ACC112 (cell line): Measurements from ENCODE around the gene C22orf42.
"Not testable (repeated sequence)": the region's sequence is repeated elsewhere in the genome, so short reads cannot be mapped to it uniquely, and the experiment has no call there.

Source experiments
- H2AFZ ChIP-seq: fragments of 200-600 bp; sonication (generic); one replicate; pipeline ENCODE4 v1.6.0; 2017; ENCODE audit warnings: antibody characterized with exemption, low read length; ENCODE audit not compliant: unreplicated experiment
- H3K27ac ChIP-seq: fragments of 200-600 bp; sonication (generic); 2 replicates; pipeline ENCODE4 v1.5.1; 2014; ENCODE audit warnings: low read depth, mild to moderate bottlenecking, antibody characterized with exemption, low read length, moderate library complexity
- H3K27me3 ChIP-seq: fragments of 200-600 bp; sonication (generic); 2 replicates; pipeline ENCODE4 v1.6.1; 2014; ENCODE audit warnings: mild to moderate bottlenecking, antibody characterized with exemption, low read length, moderate library complexity, mixed read lengths; ENCODE audit not compliant: insufficient read depth
- H3K36me3 ChIP-seq: fragments of 200-600 bp; sonication (generic); 2 replicates; pipeline ENCODE4 v1.6.1; 2016; ENCODE audit warnings: mild to moderate bottlenecking, antibody characterized with exemption, low read length, moderate library complexity, mixed read lengths; ENCODE audit not compliant: insufficient read depth
- H3K4me1 ChIP-seq: fragments of 200-600 bp; sonication (generic); one replicate; pipeline ENCODE4 v1.6.1; 2016; ENCODE audit warnings: low read length, mixed read lengths; ENCODE audit not compliant: insufficient read depth, unreplicated experiment, control insufficient read depth
- H3K4me3 ChIP-seq: fragments of 200-600 bp; sonication (generic); 2 replicates; pipeline ENCODE4 v1.5.1; 2014; ENCODE audit warnings: mild to moderate bottlenecking, low read depth, low read length
- H3K79me2 ChIP-seq: fragments of 200-600 bp; sonication (generic); one replicate; pipeline ENCODE4 v1.6.0; 2016; ENCODE audit warnings: low read length; ENCODE audit not compliant: control insufficient read depth, unreplicated experiment, insufficient read depth

C22orf42 gene

GRCh38 chr22:32150647-32151046 is 8.5 kb downstream of the C22orf42 start:
- not testable (repeated sequence) for H3K4me3 ChIP-seq, H3K36me3 ChIP-seq, H3K79me2 ChIP-seq, H3K27me3 ChIP-seq, H3K27ac ChIP-seq, H3K4me1 ChIP-seq, H2AFZ ChIP-seq

DNA sequence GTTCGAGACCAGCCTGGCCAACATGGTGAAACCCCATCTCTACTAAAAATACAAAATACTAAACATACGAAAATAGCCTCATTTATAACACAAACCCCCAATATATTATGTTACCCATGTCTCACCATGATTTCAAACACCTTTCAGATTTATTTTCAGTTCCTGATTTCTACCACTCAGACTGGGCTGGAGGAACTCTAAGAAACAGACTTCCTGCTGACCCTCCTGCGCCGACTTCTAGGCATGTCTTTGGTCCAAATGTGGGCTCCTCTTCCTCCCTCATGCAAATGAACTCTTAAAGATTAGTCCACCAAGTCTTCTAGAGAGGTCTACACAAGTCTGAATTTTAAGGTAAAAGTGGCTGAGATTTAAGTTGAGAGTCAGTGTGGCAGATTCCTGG is 10.7 kb downstream of the C22orf42 start:
- not testable (repeated sequence) for H3K36me3 ChIP-seq, H3K27ac ChIP-seq, H3K4me3 ChIP-seq, H3K27me3 ChIP-seq, H3K4me1 ChIP-seq, H2AFZ ChIP-seq, H3K79me2 ChIP-seq

DNA sequence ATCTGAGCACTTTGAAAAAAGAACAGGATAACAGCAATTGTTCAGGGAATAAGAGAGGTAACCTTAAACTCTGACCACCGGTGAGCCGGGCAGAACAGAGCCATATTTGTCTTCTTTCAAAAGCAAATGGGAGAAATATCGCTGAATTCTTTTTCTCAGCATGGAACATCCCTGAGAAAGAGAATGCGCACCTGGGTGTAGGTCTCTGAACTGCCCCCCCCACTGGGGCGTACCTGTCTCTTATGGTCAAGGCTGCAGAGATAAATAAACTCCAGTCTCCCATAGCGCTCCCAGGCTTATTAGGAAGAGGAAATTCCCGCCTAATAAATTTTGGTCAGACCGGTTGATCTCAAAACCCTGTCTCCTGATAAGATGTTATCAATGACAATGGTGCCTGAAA is 12.0 kb downstream of the C22orf42 start:
- H3K79me2 ChIP-seq, H3K36me3 ChIP-seq: not testable (repeated sequence)

DNA sequence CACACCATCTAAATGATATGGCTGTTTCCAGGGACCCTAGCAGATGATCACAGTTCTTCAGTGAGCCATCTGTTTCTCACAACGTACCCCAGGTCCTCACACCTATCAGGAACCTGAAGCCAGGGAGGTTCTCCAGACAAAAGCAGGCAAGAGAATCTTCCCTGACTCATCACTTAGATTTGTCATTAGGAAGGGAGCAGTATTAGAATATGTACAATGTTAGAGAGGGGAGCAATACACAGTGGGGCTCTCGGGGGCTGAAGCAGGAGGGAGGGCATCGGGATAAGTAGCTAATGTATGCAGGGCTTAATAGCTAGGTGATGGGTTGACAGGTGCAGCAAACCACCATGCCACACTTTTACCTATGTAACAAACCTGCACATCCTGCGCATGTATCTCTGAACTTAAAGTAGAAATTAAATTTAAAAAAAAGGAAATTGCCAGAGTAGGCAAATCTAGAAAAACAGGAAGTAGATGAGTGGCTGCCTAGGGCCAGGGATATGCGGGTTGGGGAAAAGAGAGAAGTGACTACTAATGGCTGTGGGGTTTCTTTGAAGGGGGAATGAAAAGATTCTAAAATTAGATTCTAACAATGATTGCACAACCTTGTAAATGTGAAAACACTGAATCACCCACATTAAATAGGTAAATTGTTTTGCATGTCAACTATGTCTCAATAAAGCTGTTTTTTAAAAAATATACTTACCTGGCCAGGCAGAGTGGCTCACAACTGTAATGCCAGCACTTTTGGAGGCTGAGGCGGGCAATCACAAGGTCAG is 14.4 kb downstream of the C22orf42 start:
- no peak overlapping the region for H3K27ac ChIP-seq
- H3K27me3 ChIP-seq, result no peaks in the 10 kb centered on the region
- H3K4me1 ChIP-seq, result no peaks in the 10 kb centered on the region
- H3K36me3 ChIP-seq, result no peaks in the 10 kb centered on the region
- no peak overlapping the region for H3K4me3 ChIP-seq
- H3K79me2 ChIP-seq, result no peaks in the 10 kb centered on the region
- H2AFZ ChIP-seq, result no peak overlapping the region

More for the DNA sequence above, 12.0 kb downstream of the C22orf42 start:
- H2AFZ ChIP-seq, H3K27ac ChIP-seq, H3K4me1 ChIP-seq, H3K4me3 ChIP-seq, H3K27me3 ChIP-seq: not testable (repeated sequence)

GRCh38 chr22:32142600-32142999 is 16.5 kb downstream of the C22orf42 start:
- Histone ChIP-seq H3K4me1 (no peaks in the 10 kb centered on the region), H3K36me3 (no peaks in the 10 kb centered on the region), H3K4me3 (no peak overlapping the region), H2AFZ (no peak overlapping the region), H3K27me3 (no peaks in the 10 kb centered on the region), H3K79me2 (no peaks in the 10 kb centered on the region), H3K27ac (no peak overlapping the region)

GRCh38 chr22:32140688-32141087 is 18.4 kb downstream of the C22orf42 start:
- not testable (repeated sequence) for H3K4me3 ChIP-seq, H3K27me3 ChIP-seq, H2AFZ ChIP-seq, H3K4me1 ChIP-seq, H3K27ac ChIP-seq, H3K36me3 ChIP-seq, H3K79me2 ChIP-seq

- H3K27me3 ChIP-seq, H2AFZ ChIP-seq, H3K4me1 ChIP-seq, H3K36me3 ChIP-seq, H3K79me2 ChIP-seq, H3K27ac ChIP-seq: not testable (repeated sequence)
- peak overlapping the region; percentile 76 for H3K4me3 ChIP-seq
These were observed 20.5 kb downstream of the C22orf42 start for GRCh38 chr22:32138576-32138975.

DNA sequence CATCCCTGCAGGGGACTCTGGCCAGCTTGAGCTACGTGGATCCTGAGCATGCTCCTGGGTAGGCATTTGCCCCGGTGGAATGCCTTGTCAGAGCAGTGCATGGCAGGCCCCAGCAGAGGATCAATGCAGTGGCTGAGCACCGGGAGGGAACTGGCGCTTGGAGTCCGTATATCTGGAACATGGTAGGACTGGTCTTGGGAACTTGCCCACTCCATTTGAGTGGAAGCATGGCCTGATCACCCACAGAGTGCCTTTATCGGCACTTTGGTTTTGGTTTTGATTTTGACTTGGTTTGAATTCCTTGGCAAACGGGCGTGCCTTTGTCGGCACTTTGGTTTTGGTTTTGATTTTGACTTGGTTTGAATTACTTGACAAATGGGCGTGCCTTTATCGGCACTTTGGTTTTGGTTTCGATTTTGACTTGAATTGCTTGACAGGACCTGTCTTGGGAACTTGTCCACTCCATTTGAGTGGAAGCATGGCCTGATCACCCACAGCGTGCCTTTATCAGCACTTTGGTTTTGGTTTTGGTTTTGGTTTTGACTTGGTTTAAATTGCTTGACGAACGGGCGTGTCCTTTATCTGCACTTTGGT is 21.3 kb downstream of the C22orf42 start:
- not testable (repeated sequence) for H3K36me3 ChIP-seq, H3K27ac ChIP-seq, H3K27me3 ChIP-seq, H3K4me1 ChIP-seq, H3K79me2 ChIP-seq
- Histone ChIP-seq H3K4me3 (peak overlapping the region; percentile 76), H2AFZ (peak overlapping the region; percentile 89)

DNA sequence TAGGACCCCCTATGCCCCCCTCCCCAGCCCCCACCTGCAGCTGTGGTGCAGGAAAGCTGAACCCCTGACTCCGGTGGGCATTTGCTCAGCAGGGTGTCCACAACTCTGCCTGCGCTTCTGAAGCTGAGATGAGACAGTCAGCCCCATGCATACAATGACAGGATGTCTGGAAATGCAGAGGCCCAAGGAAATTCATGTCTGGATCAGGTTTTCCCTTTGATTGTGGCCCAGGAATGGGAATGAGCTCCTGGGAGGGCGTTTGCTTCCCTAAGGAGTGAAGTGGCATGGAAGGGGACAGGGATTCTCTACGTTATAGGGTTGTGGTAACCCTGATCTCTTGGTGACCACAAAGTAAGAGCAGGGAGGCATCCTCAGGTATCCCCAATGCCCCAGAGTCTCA is 22.2 kb downstream of the C22orf42 start:
- H2AFZ ChIP-seq, H3K27ac ChIP-seq: not testable (repeated sequence)

DNA sequence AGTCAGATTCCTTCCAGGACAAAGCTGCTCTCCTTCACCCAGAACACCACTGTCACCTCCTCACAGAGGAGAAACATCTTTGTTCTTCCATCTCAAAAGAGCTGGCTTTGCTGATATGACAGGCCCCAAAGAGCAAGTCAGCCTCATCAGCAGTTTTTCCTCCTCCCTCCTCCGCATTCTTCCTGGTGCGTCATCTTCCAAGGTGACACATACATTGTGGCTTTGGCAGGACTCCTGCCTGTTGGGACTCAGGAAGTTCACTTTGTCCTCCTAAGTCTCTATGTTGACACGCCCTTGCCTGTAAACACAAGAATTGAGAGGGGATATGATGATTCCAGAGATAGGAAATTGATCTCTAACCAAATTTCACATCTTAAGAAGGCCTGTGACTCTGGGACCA is 23.1 kb downstream of the C22orf42 start:
- H3K4me1 ChIP-seq, H3K27me3 ChIP-seq, H3K4me3 ChIP-seq, H3K79me2 ChIP-seq, H3K36me3 ChIP-seq, H3K27ac ChIP-seq: not testable (repeated sequence)
- peak overlapping the region; percentile 25 for H2AFZ ChIP-seq

More for the DNA sequence above, 22.2 kb downstream of the C22orf42 start:
- H3K4me1 ChIP-seq, H3K27me3 ChIP-seq, H3K4me3 ChIP-seq, H3K79me2 ChIP-seq, H3K36me3 ChIP-seq: not testable (repeated sequence)

DNA sequence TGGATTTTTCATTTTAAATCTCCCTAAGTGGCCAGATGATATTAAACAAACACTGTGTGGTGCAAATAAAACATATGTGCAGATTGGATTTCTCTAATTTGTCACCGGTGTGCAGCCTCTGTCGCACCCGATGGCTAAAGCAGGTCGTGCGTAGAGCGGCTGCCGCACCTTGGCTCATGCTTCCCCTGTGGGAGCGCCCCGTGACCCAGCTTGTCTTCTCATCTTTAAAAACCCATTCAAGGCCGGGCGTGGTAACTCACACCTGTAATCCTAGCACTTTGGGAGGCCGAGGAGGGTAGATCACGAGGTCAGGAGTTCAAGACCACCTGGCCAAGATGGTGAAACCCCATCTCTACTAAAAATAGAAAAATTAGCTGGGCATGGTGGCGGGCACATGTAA is 24.3 kb downstream of the C22orf42 start:
- H2AFZ ChIP-seq, H3K4me3 ChIP-seq, H3K4me1 ChIP-seq, H3K79me2 ChIP-seq, H3K27ac ChIP-seq, H3K27me3 ChIP-seq, H3K36me3 ChIP-seq: not testable (repeated sequence)
